GM12878 (cell line): Measurements from ENCODE around the gene TEX10.

Source experiments
- CHD4 ChIP-seq: fragments of 200-600 bp; sonication (generic); IDR thresholded peaks from 2 replicates; pipeline ENCODE4 v1.6.1; 2016; ENCODE audit warnings: mild to moderate bottlenecking
- CTCF ChIP-seq, 3 experiments: IDR thresholded peaks in 2 of 3; conservative IDR thresholded peaks in 1 of 3; 2 replicates each; pipeline ENCODE4 v1.5.1; 2011; ENCODE audit warnings: low read depth in 3 of 3, low read length in 3 of 3, mild to moderate bottlenecking in 3 of 3, control low read depth in 2 of 3, moderate library complexity in 2 of 3, inconsistent platforms in 1 of 3, mixed read lengths in 1 of 3; ENCODE audit not compliant: control insufficient read depth in 2 of 3, insufficient read depth in 1 of 3; ENCODE audit errors: extremely low read depth in 1 of 3
- EP300 ChIP-seq, 2 experiments: fragments of 150-350 bp in 1 of 2; IDR thresholded peaks; 2 replicates each; pipeline ENCODE4 v1.6.1; 2011 to 2012; ENCODE audit warnings: low read depth in 2 of 2, low read length in 2 of 2, borderline replicate concordance in 1 of 2, improper control_type of control experiment in 1 of 2, inconsistent platforms in 1 of 2; ENCODE audit not compliant: control insufficient read depth in 1 of 2
- MXI1 ChIP-seq: fragments of 150-350 bp; IDR thresholded peaks from 2 replicates; pipeline ENCODE4 v1.6.1; 2011; ENCODE audit warnings: low read depth, mild to moderate bottlenecking, inconsistent platforms, low read length, improper control_type of control experiment
- POLR2A ChIP-seq: IDR thresholded peaks from 2 replicates; pipeline ENCODE4 v1.6.1; 2011; ENCODE audit warnings: low read depth, mild to moderate bottlenecking, low read length
- POLR2AphosphoS5 ChIP-seq: IDR thresholded peaks from 2 replicates; pipeline ENCODE4 v1.6.1; 2011; ENCODE audit warnings: mild to moderate bottlenecking, low read length, inconsistent platforms
- REST ChIP-seq: IDR thresholded peaks from 2 replicates; pipeline ENCODE4 v1.6.1; 2012; ENCODE audit warnings: mild to moderate bottlenecking, low read depth, low read length

- no peak for TF ChIP-seq POLR2AphosphoS5
- no peak for TF ChIP-seq CHD4
- TF ChIP-seq POLR2A: no peak
- no peak for TF ChIP-seq MXI1
- no peak for TF ChIP-seq CTCF (IDR thresholded peaks at IDR 0.05 in 2 of 3, conservative IDR thresholded peaks at IDR 0.05 in 1 of 3; ENCODE audit: control insufficient read depth in 2 of 3, extremely low read depth in 1 of 3, insufficient read depth in 1 of 3, low read depth in 3 of 3, low read length in 3 of 3)
- no peak for TF ChIP-seq EP300 (IDR thresholded peaks at IDR 0.05; ENCODE audit: borderline replicate concordance in 1 of 2, control insufficient read depth in 1 of 2, low read depth in 2 of 2, low read length in 2 of 2)
- TF ChIP-seq REST: no peak
These were observed 70.4 kb downstream of the TEX10 start for GRCh38 chr9:100282388-100282719.
